Activated T-helper 1 cell treated with anti-CD3 and anti-CD28 coated beads, Interleukin-12 subunit alpha, Interleukin-12 subunit beta, Interleukin-2, Interleukin-4 antibody, amounts not matched to agents 30 ng/mL and 10 ng/mL and 1 ng/mL, durations not matched to agents 14 hours and 24 hours and 36 hours (primary cell): ENCODE measurements around the gene ALG1. TPM values are rescaled to one million over a fixed set of nuclear protein-coding genes. Genes with fewer than 3 reads are reported as not detected.
"Not testable (repeated sequence)": the region's sequence is repeated elsewhere in the genome, so short reads cannot be mapped to it uniquely, and the experiment has no call there.

Experiments used
- DNase-seq: peaks from one replicate; pipeline ENCODE4 v3.0.0; 2021; ENCODE audit warnings: low spot score
- H3K27ac Mint-ChIP-seq: one replicate; pipeline ENCODE4 v1.8.0; 2021; ENCODE audit warnings: mild to moderate bottlenecking, mixed read lengths
- H3K27me3 Mint-ChIP-seq: one replicate; pipeline ENCODE4 v1.8.0; 2022; ENCODE audit warnings: mild to moderate bottlenecking, moderate library complexity, mixed read lengths; ENCODE audit not compliant: insufficient read depth
- H3K36me3 Mint-ChIP-seq: one replicate; pipeline ENCODE4 v1.8.0; 2021; ENCODE audit warnings: low read depth, mixed read lengths
- H3K4me1 Mint-ChIP-seq: one replicate; pipeline ENCODE4 v1.8.0; 2021; ENCODE audit warnings: low read depth, mixed read lengths
- H3K4me3 Mint-ChIP-seq: one replicate; pipeline ENCODE4 v1.8.0; 2021; ENCODE audit warnings: mild to moderate bottlenecking, moderate library complexity, mixed read lengths
- H3K9me3 Mint-ChIP-seq: one replicate; pipeline ENCODE4 v1.8.0; 2021; ENCODE audit warnings: mixed read lengths
- intact Hi-C: fragments of 100-400 bp; cut with micrococcal nuclease; formaldehyde crosslinking; loops from one replicate; pipeline ENCODE4 v1.15.1; 2024
- total RNA-seq: library from RNA; stranded (reverse); gene quantifications from 2 replicates; pipeline ENCODE4 v1.2.3, GENCODE V29; 2022

The ALG1 gene
- total RNA-seq, 1 donor from 2014 or later = 41.4 TPM

- intact Hi-C loops = loop anchor here (2.0 to 5.0 kb wide), 3 partner anchors 223 to 303 kb away; partner anchors contain the start of genes GLYR1, ROGDI, UBN1 and ZNF500
- H3K27me3 Mint-ChIP-seq = peaks cover 6% of the 10 kb centered on the region
- H3K36me3 Mint-ChIP-seq = peaks cover 4% of the 10 kb centered on the region
- peak overlapping the region; percentile 22 for H3K4me3 Mint-ChIP-seq
- no peak for DNase-seq
- no peaks in the 10 kb centered on the region for H3K9me3 Mint-ChIP-seq
- H3K27ac Mint-ChIP-seq = no peak overlapping the region
- peaks cover 24% of the 10 kb centered on the region for H3K4me1 Mint-ChIP-seq
Observed at GRCh38 chr16:5069854-5070253, 1.8 kb upstream of the ALG1 start.

GRCh38 chr16:5070431-5071186 is 1.0 kb upstream of the ALG1 start:
- intact Hi-C loops = loop anchor here (1.0 to 5.0 kb wide), 6 partner anchors 22 to 303 kb away; partner anchors contain the start of genes EEF2KMT, GLYR1, ROGDI and UBN1
- DNase-seq = no peak
- Mint-ChIP-seq H3K9me3 (no peaks in the 10 kb centered on the region), H3K27me3 (peaks cover 6% of the 10 kb centered on the region), H3K4me1 (peaks cover 24% of the 10 kb centered on the region), H3K27ac (peak overlapping the region; percentile 97), H3K36me3 (peaks cover 4% of the 10 kb centered on the region), H3K4me3 (peak overlapping the region; percentile 93)

- Mint-ChIP-seq H3K4me1 (peaks cover 24% of the 10 kb centered on the region), H3K27me3 (peaks cover 6% of the 10 kb centered on the region), H3K27ac (peak overlapping the region; percentile 97), H3K36me3 (peaks cover 7% of the 10 kb centered on the region), H3K9me3 (no peaks in the 10 kb centered on the region), H3K4me3 (peak overlapping the region; percentile 93)
- intact Hi-C loops = loop anchor here (1.0 to 5.0 kb wide), 6 partner anchors 21 to 304 kb away; partner anchors contain the start of genes EEF2KMT, GLYR1, ROGDI and UBN1
- DNase-seq = no peak
Observed at GRCh38 chr16:5071341-5071680, 332 bp upstream of the ALG1 start.

- Mint-ChIP-seq H3K27me3 (peaks cover 4% of the 10 kb centered on the region), H3K4me1 (peaks cover 24% of the 10 kb centered on the region), H3K4me3 (peak overlapping the region; percentile 93), H3K36me3 (peaks cover 7% of the 10 kb centered on the region), H3K27ac (peak overlapping the region; percentile 97), H3K9me3 (no peaks in the 10 kb centered on the region)
- intact Hi-C loops = loop anchor here (5.0 kb wide), 2 partner anchors 225 to 305 kb away; partner anchors contain the start of genes GLYR1, UBN1 and ZNF500
- DNase-seq = no peak
Observed at GRCh38 chr16:5072334-5073278, 963 bp downstream of the ALG1 start.

- intact Hi-C loops = loop anchor here (5.0 kb wide), 2 partner anchors 226 to 306 kb away; partner anchors contain the start of genes GLYR1, UBN1 and ZNF500
- Mint-ChIP-seq H3K27me3 (peaks cover 4% of the 10 kb centered on the region), H3K27ac (peak overlapping the region; percentile 4), H3K36me3 (peaks cover 7% of the 10 kb centered on the region), H3K9me3 (no peaks in the 10 kb centered on the region), H3K4me3 (peak overlapping the region; percentile 93), H3K4me1 (peaks cover 24% of the 10 kb centered on the region)
- DNase-seq = no peak
Observed at GRCh38 chr16:5073279-5073629, 1.6 kb downstream of the ALG1 start.

GRCh38 chr16:5073771-5074170 is 2.1 kb downstream of the ALG1 start:
- intact Hi-C loops = loop anchor here (5.0 kb wide), 2 partner anchors 226 to 306 kb away; partner anchors contain the start of genes GLYR1, UBN1 and ZNF500
- not testable (repeated sequence) for DNase-seq, H3K36me3 Mint-ChIP-seq, H3K9me3 Mint-ChIP-seq, H3K4me3 Mint-ChIP-seq, H3K27me3 Mint-ChIP-seq, H3K27ac Mint-ChIP-seq
- peaks cover 24% of the 10 kb centered on the region for H3K4me1 Mint-ChIP-seq

- Mint-ChIP-seq H3K27ac (no peak overlapping the region), H3K4me3 (no peak overlapping the region), H3K4me1 (peaks cover 24% of the 10 kb centered on the region), H3K36me3 (peaks cover 11% of the 10 kb centered on the region), H3K27me3 (peaks cover 2% of the 10 kb centered on the region), H3K9me3 (no peaks in the 10 kb centered on the region)
- intact Hi-C loops = no loop called here
- DNase-seq = no peak
Observed at GRCh38 chr16:5075637-5076036, 4.0 kb downstream of the ALG1 start.

- Mint-ChIP-seq H3K27ac (no peak overlapping the region), H3K9me3 (no peaks in the 10 kb centered on the region), H3K4me1 (peaks cover 12% of the 10 kb centered on the region), H3K4me3 (no peak overlapping the region), H3K27me3 (no peaks in the 10 kb centered on the region), H3K36me3 (peaks cover 11% of the 10 kb centered on the region)
- DNase-seq = no peak
- intact Hi-C loops = no loop called here
Observed at GRCh38 chr16:5077304-5077703, 5.7 kb downstream of the ALG1 start.

GRCh38 chr16:5078626-5079025 is 7.0 kb downstream of the ALG1 start:
- Mint-ChIP-seq H3K36me3 (peaks cover 9% of the 10 kb centered on the region), H3K4me1 (no peaks in the 10 kb centered on the region), H3K27me3 (no peaks in the 10 kb centered on the region), H3K9me3 (no peaks in the 10 kb centered on the region), H3K4me3 (no peak overlapping the region), H3K27ac (no peak overlapping the region)
- no peak for DNase-seq
- intact Hi-C loops = no loop called here

- H3K4me1 Mint-ChIP-seq, H3K9me3 Mint-ChIP-seq, intact Hi-C loops, H3K27me3 Mint-ChIP-seq, H3K4me3 Mint-ChIP-seq, H3K27ac Mint-ChIP-seq, DNase-seq: not testable (repeated sequence)
- H3K36me3 Mint-ChIP-seq = peaks cover 21% of the 10 kb centered on the region
Observed at GRCh38 chr16:5080461-5080860, 8.8 kb downstream of the ALG1 start.

- H3K9me3 Mint-ChIP-seq, H3K27ac Mint-ChIP-seq, H3K4me1 Mint-ChIP-seq, DNase-seq, H3K4me3 Mint-ChIP-seq, H3K27me3 Mint-ChIP-seq, intact Hi-C loops: not testable (repeated sequence)
- H3K36me3 Mint-ChIP-seq = peaks cover 19% of the 10 kb centered on the region
Observed at GRCh38 chr16:5080996-5081395, 9.4 kb downstream of the ALG1 start.

GRCh38 chr16:5083646-5084045 is 12.0 kb downstream of the ALG1 start:
- H3K27me3 Mint-ChIP-seq, intact Hi-C loops, H3K9me3 Mint-ChIP-seq, H3K4me3 Mint-ChIP-seq, DNase-seq, H3K27ac Mint-ChIP-seq, H3K4me1 Mint-ChIP-seq: not testable (repeated sequence)
- H3K36me3 Mint-ChIP-seq = peaks cover 19% of the 10 kb centered on the region
